ENCODE data around the gene TMEM79.

The TMEM79 gene

GRCh38 chr1:156284112-156284511, at the start of gene TMEM79:
TMEM79 (plus strand) TSS chr1:156284325; CDS start chr1:156285227, 902 bp downstream.
- DNase-seq (ENCODE audit: low read depth): no peak

- no peak for DNase-seq (ENCODE audit: low read depth)
Measured at GRCh38 chr1:156236164-156236563, 48.0 kb upstream of the TMEM79 start.

- no peak for DNase-seq (ENCODE audit: low read depth)
Measured at GRCh38 chr1:156238248-156238647, 45.9 kb upstream of the TMEM79 start.

GRCh38 chr1:156241311-156241811, 42.8 kb upstream of the TMEM79 start:
- DNase-seq (ENCODE audit: low read depth): peak; percentile 44

- no peak for DNase-seq (ENCODE audit: low read depth)
Measured at GRCh38 chr1:156241926-156242325, 42.2 kb upstream of the TMEM79 start, which contains the start of gene BGLAP. BGLAP (plus strand) TSS chr1:156242184; CDS start chr1:156242232, 48 bp downstream.

GRCh38 chr1:156242738-156243137, 41.4 kb upstream of the TMEM79 start:
- DNase-seq (ENCODE audit: low read depth): no peak

GRCh38 chr1:156244126-156244525, 40.0 kb upstream of the TMEM79 start:
- no peak for DNase-seq (ENCODE audit: low read depth)

- DNase-seq (ENCODE audit: low read depth): no peak
Measured at GRCh38 chr1:156244712-156245111, 39.4 kb upstream of the TMEM79 start.

GRCh38 chr1:156245451-156246232, 38.5 kb upstream of the TMEM79 start:
- DNase-seq (ENCODE audit: low read depth): no peak

- no peak for DNase-seq (ENCODE audit: low read depth)
Measured at GRCh38 chr1:156246241-156246780, 37.8 kb upstream of the TMEM79 start.

- no peak for DNase-seq (ENCODE audit: low read depth)
Measured at GRCh38 chr1:156246781-156247459, 37.2 kb upstream of the TMEM79 start.

GRCh38 chr1:156247460-156248322, 36.4 kb upstream of the TMEM79 start, which contains the start of gene PAQR6:
PAQR6 (minus strand) TSS chr1:156248056; CDS start chr1:156246731, 1,325 bp downstream.
- no peak for DNase-seq (ENCODE audit: low read depth)

GRCh38 chr1:156248323-156248683, 35.8 kb upstream of the TMEM79 start:
- DNase-seq (ENCODE audit: low read depth): no peak

GRCh38 chr1:156249593-156249992, 34.5 kb upstream of the TMEM79 start:
- DNase-seq (ENCODE audit: low read depth): no peak

GRCh38 chr1:156251527-156251926, 32.6 kb upstream of the TMEM79 start:
- no peak for DNase-seq (ENCODE audit: low read depth)

- DNase-seq (ENCODE audit: low read depth): no peak
Measured at GRCh38 chr1:156253634-156254033, 30.5 kb upstream of the TMEM79 start.

GRCh38 chr1:156257711-156258110, 26.4 kb upstream of the TMEM79 start:
- no peak for DNase-seq (ENCODE audit: low read depth)

GRCh38 chr1:156258859-156259258, 25.3 kb upstream of the TMEM79 start:
- no peak for DNase-seq (ENCODE audit: low read depth)

GRCh38 chr1:156259805-156260204, 24.3 kb upstream of the TMEM79 start:
- no peak for DNase-seq (ENCODE audit: low read depth)

- no peak for DNase-seq (ENCODE audit: low read depth)
Measured at GRCh38 chr1:156260896-156261295, 23.2 kb upstream of the TMEM79 start.

GRCh38 chr1:156262461-156263287, 21.5 kb upstream of the TMEM79 start:
- DNase-seq (ENCODE audit: low read depth): peak; percentile 82

Data from iris pigment epithelial cell (primary cell).